Astrocyte of the spinal cord (primary cell): ENCODE data around the gene ADRB2.
A peak's percentile ranks its signal among the peaks of the same experiment; 100 is the strongest.

ENCODE experiments used
- DNase-seq: peaks from one replicate; pipeline ENCODE4 v3.0.0; 2011; ENCODE audit warnings: low read depth, low spot score
- H3K4me3 ChIP-seq: 2 replicates; pipeline ENCODE4 v1.5.1; 2011; ENCODE audit warnings: low read depth, mild to moderate bottlenecking, low read length, moderate library complexity
- in situ Hi-C: cut with HindIII; loops from 2 replicates; pipeline ENCODE4 v1.10.0; 2017; ENCODE audit warnings: low sequenced_read_pairs
- TF ChIP-seq, protein P1 (sequence below): IDR thresholded peaks from 2 replicates; pipeline ENCODE4 v1.5.1; 2012; ENCODE audit warnings: low read depth, mild to moderate bottlenecking, low read length, inconsistent platforms

ADRB2 gene

DNA sequence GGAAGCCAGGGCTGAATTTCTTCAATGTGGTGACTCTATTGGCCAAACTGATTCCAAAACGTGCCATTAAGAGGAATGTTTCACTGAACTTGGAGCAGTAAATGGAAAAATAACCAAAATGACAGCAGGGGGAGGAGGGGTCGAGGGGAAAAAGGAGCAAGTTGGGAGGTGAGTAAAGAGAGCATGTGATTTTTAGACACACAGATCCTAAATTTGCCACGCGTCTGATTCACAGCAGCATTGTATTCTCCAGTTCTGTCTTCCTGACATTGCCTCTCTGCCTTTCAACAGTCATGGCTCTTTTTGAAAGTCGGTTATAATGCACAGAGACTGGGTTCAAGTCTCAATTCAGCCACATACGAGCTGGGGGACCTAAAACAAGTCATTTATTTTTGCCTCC is 22.0 kb upstream of the ADRB2 start:
- H3K4me3 ChIP-seq = no peak overlapping the region
- in situ Hi-C loops = no loop called here
- TF ChIP-seq, protein P1, sequence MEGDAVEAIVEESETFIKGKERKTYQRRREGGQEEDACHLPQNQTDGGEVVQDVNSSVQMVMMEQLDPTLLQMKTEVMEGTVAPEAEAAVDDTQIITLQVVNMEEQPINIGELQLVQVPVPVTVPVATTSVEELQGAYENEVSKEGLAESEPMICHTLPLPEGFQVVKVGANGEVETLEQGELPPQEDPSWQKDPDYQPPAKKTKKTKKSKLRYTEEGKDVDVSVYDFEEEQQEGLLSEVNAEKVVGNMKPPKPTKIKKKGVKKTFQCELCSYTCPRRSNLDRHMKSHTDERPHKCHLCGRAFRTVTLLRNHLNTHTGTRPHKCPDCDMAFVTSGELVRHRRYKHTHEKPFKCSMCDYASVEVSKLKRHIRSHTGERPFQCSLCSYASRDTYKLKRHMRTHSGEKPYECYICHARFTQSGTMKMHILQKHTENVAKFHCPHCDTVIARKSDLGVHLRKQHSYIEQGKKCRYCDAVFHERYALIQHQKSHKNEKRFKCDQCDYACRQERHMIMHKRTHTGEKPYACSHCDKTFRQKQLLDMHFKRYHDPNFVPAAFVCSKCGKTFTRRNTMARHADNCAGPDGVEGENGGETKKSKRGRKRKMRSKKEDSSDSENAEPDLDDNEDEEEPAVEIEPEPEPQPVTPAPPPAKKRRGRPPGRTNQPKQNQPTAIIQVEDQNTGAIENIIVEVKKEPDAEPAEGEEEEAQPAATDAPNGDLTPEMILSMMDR = no peak
- no peak for DNase-seq

DNA sequence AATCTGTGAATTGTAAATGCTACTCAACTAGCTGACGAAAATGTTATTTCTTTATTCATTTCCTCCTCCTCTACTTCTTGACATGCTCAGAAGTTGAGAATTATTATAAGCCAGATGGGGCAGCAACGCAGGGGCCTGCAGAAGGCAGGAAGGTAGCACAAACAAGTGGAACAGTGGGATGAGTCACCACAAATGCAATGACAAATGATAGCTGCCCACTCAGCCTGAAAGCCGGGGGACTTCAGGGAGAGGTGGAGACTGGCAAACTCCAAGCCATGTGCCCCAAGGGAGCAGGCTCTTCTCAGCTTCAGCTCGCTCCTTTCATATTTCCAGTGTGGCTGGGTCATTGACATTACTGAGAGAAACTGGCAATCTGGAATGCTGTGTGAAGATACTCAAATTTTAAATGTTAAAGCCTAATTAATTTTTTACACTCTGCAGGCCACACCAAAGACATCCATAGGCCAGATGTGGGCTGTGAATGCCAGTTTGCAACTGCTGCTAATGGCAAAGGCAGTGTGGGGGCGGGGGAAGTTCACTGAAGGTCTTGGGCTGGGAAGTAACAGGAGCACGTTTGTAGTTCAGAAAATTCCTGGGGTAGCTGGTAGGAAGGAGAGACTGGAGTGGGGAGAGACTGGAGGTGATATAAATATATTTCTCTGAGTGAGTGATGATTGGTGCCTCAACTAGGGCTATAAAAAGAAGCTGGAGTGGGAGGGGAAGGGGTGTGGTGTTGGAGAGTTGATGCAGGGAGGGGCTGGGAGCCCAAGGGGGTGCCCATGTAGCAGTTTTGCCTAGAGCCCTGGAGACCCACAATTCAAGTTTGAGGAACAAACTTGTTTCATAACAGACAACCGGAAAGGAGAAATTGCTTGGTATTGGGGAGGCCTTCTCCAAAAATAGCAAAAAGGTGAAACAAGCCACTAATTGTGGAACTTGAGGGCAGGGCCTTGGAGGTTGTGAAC is 20.8 kb upstream of the ADRB2 start:
- peak; percentile 37 for DNase-seq

GRCh38 chr5:148806520-148806931 is 19.9 kb upstream of the ADRB2 start:
- in situ Hi-C loops = no loop called here
- TF ChIP-seq, protein P1 = no peak
- no peak overlapping the region for H3K4me3 ChIP-seq
- DNase-seq = no peak

More for the DNA sequence above, 20.8 kb upstream of the ADRB2 start:
- no peak overlapping the region for H3K4me3 ChIP-seq
- TF ChIP-seq, protein P1 = no peak
- in situ Hi-C loops = no loop called here

DNA sequence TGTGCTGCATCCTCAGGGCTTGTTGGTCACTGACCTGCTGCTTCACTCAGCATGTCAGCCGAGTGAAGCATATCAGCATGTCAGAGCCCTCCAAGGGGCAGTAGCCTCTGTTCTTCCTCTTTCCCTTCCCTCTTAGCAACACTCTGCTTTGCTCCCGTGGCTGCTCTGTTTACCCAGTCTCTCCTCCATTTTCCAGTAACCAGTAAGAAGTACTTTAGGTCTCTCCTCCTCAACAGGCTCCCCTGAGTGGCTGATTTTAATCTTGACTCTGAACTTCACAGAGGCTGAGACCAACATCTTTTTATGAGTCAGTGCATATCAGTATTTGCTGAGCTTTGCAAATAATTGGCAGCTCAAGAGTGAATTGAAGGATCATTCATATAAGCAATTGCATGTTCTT is 18.6 kb upstream of the ADRB2 start:
- no peak overlapping the region for H3K4me3 ChIP-seq
- peak; percentile 18 for DNase-seq
- in situ Hi-C loops = no loop called here
- TF ChIP-seq, protein P1 = no peak

GRCh38 chr5:148808864-148809642 is 17.4 kb upstream of the ADRB2 start:
- TF ChIP-seq, protein P1 = no peak
- no peak overlapping the region for H3K4me3 ChIP-seq
- in situ Hi-C loops = no loop called here
- DNase-seq = no peak

GRCh38 chr5:148809781-148810524 is 16.5 kb upstream of the ADRB2 start:
- TF ChIP-seq, protein P1 = no peak
- no peak for DNase-seq
- in situ Hi-C loops = no loop called here
- H3K4me3 ChIP-seq = no peak overlapping the region
